ENCODE measurements around the gene NPRL2.
A peak's percentile ranks its signal among the peaks of the same experiment; 100 is the strongest.
"Not testable (repeated sequence)": the region's sequence is repeated elsewhere in the genome, so short reads cannot be mapped to it uniquely, and the experiment has no call there.

The NPRL2 gene

DNA sequence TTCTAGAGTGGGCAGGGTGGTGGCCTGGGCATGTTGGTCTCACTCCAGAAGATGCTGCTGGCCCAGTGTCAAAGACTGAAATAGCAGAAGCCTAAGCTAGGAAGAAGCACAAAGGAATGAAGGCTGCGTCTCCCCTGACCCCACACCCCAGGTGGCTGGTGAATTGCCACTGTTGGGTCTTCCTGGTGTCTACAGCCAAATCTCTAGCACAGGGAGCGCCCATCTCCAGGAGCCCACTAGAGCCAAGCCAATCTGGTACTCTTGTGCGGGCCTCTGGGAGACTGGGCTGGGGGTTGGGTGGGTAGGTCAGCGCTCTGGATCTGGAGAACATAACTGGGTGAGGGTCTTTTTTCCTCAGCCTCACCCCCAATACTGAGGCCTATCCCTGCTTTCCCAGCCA is 23.4 kb downstream of the NPRL2 start:
- no peak for DNase-seq (ENCODE audit: low spot score)

- DNase-seq (ENCODE audit: low spot score) = no peak
Observed at GRCh38 chr3:50326182-50326541, 24.4 kb downstream of the NPRL2 start.

DNA sequence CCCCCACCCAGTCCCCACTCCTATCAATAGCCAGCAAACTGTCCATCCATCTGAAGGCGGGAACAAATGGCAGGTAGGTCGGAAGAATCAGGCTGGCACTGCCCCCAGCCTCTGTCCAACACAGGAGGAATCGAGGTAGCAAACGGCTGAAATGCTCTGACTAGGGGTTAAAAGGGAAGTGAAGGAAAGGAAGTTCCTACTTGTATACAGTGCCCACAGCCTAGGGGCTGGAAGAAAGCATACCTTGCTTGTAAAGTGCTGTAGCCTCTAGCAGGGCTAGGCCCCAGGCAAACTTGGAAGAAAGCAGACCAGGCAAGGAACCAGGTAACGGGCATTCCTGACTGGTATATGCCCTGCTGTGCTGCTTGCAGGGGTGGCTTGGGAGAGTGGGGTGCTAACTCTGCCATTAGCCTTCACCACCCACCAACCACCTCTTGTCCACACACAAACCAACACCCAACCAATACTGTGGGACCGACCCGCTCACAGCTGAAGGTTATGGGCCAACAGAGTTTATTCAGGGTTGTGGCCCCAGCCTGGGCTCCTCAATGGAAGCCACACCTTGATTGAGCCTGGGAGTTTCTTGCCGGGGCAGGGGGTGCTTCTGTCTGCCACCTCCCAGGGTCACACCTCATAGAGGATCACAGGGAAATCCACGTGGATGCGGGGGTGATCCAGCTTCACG is 24.9 kb downstream of the NPRL2 start:
- no peak for DNase-seq (ENCODE audit: low spot score)

GRCh38 chr3:50325113-50325480 is 25.5 kb downstream of the NPRL2 start:
- peak; percentile 53 for DNase-seq (ENCODE audit: low spot score)

DNA sequence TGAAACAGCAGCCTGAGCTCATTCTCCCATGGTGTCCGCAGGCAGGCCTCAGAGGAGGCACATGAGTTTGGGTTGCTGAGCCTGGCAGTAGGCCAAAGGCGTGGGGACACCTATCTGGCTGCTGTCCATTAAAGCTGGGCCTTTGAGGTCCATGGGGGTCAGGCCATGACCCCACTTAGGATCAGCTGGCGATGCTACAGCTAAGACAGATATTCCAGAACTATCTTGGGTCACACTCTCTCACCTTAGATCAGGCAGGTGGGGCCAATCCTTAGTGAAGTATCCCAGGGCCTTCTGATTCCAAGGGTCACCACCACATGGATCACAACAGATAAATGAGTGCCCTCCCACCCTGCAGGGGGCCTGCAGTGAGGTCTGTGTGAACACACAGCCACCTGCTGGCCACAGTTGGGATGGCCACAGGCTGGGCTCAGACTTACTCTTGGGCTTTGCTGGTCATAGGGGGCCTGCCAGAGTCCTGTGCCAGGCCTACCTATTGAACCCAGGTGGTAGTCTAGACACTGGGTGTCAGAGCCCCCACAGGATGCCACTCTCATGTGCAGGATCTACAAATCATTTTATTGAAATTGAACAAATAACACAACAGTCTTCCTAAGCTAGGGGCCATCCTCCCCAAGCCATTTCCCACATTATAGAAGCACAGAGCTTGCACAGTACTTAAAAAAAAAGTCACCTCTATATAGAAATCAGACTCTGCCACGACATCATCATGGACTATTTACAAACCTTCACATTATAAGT is 26.0 kb downstream of the NPRL2 start:
- DNase-seq (ENCODE audit: low spot score) = peak; percentile 80

GRCh38 chr3:50323614-50324199 is 26.9 kb downstream of the NPRL2 start:
- DNase-seq (ENCODE audit: low spot score) = no peak

DNA sequence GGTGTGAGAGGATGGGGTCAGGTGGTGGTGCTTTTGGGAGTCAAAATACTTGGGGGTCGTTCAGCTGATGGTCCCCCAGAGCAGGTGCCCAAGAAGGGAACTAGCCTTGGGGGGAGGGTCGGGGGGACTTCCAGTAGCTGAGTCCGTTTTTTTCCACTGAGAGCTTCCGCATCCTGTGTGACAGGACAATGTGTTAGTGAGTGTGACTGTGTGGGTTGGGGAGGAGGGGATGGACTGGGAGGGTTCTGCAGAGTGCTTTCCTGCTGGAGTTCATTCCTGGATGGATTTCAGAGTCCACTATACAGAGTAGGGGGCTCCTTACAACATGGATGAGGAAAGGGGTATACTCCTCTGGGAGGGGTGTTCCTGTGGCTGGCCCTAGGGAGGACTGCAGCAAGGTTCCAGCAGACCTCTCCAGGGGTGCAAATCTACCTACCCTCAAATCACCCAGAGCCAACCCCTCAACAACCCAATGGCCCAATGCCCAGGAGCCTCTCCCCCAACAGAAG is 27.4 kb downstream of the NPRL2 start:
- no peak for DNase-seq (ENCODE audit: low spot score)

DNA sequence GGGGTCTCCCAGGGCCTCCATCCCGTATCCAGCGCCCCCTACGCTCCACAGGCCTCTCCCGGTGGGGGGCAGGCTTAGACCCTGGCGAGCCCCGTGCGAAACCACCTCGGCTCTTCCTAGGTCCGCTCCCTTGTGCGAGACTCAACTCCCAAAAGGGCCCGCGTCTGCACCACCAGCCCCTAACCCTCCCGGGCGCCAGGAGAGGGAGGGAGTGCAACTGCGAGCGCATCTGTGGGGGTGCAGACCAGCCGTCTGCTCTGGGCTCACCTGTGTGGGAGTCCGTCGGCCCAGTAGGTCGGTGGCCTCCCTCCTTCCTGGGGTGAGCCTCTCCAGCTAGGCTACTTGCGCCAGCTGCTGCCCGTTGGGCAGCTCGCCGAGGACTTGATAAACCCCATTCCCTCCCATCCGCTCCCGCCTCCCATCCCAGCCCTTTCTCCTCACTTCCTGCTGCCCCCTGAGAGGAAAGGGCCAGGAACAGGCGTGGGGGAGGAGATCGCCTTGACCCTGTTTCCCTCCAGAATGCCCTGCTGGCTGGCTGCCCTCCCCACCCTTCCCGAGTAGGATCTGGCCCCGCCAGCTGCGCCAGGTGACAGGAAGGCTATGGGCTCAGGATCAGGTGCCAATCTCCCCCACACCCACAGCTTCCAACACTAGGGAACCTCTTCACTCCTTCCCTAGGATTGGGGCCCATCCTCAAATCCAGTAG is 28.0 kb downstream of the NPRL2 start, which contains the start of gene HYAL2:
Gene HYAL2 (minus strand): TSS at position 360 of the 706 bp plus-strand sequence. CDS start 2,256 bp downstream, outside the sequence.
- no peak for DNase-seq (ENCODE audit: low spot score)

DNA sequence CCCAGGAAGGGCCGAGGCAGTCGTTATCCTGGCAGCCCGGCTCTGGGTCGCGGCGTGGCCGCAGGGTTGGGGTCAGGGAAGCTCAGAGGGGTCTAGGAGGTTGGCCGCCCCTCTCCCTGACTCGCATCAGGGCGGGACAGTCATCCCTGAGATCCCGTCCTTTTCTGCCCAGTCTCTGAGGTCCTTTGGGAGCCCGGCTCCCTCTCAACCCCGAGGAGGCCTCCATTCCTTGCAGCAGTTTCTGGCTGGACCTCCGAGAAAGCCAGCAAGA is 28.5 kb downstream of the NPRL2 start:
- DNase-seq (ENCODE audit: low spot score) = no peak

- peak; percentile 91 for DNase-seq (ENCODE audit: low spot score)
Observed at GRCh38 chr3:50321336-50322114, 29.1 kb downstream of the NPRL2 start.

- DNase-seq (ENCODE audit: low spot score) = no peak
Observed at GRCh38 chr3:50320853-50321335, 29.7 kb downstream of the NPRL2 start.

DNA sequence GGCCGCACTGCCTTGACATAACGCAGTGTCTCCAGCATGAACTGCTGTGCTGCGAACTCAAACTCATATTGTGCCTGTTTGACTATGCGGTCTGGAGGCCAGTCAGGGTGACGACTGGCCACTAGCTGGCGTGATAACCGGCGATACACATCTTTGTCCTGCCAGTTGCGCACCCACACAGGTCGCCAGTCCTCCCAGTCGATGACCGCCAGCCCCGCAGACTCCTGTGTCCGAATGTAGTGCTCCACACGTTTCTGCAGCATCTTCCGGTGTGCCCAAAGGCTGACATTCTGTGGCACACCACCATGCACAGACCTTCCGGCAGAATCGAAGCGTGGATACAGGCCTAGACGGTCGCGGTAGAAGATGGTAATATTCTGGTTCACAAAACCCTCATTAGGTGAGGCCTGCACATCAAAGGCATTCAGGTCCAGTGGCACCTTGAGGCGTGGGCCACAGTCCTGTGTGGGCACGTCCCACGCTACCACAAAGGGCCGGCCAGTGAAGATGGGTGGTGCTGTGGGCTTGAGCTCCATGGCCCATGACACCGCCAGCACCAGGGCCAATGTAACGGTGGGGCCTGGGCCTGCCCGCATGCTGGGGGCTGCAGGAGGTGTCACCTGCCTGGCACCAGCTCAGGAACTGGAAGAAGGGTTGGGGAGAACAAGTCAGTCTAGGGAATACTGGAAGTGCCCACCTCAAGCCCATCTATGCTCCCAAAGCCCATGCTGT is 30.5 kb downstream of the NPRL2 start:
- no peak for DNase-seq (ENCODE audit: low spot score)

- no peak for DNase-seq (ENCODE audit: low spot score)
Observed at GRCh38 chr3:50319181-50319893, 31.2 kb downstream of the NPRL2 start.

DNA sequence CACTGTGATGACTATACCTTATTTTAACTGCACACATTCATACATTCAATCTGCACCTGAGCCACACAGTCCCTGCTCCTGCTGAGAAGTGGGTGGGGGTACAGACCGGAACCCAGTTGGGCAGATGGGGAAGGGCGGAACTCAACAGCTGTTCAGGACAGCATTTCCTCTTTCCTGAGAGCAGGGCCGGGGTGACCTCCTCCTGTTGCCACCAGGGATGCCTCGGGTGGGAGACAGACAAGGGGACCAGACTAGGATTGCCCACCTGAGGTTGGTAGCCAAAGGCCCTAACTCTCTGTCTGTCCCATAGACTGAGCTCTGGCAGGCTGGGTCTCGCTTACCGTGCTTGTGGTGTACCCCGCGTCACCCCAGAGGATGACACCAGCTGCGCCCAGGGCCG is 32.0 kb downstream of the NPRL2 start:
- no peak for DNase-seq (ENCODE audit: low spot score)

GRCh38 chr3:50318163-50318562 is 32.4 kb downstream of the NPRL2 start:
- no peak for DNase-seq (ENCODE audit: low spot score)

DNA sequence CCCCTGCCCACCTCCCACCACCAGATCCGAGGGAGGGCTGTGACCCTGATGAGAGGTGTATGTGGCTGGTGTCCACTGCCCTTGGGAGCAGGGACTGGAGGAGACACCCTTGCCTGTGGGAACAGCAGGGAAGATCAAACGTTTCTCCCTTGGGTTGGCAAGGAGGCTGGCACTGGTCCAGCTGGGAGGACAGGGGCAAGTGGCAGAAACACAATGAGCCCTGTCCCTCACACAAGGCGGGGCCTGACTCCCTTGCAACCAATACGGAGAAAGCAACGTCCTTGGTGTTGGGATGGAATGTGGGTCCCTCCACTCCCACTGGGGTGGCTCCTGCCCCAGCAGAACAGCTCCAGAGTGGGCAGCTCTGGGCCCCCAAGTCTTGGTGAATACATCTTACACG is 33.3 kb downstream of the NPRL2 start:
- no peak for DNase-seq (ENCODE audit: low spot score)

DNA sequence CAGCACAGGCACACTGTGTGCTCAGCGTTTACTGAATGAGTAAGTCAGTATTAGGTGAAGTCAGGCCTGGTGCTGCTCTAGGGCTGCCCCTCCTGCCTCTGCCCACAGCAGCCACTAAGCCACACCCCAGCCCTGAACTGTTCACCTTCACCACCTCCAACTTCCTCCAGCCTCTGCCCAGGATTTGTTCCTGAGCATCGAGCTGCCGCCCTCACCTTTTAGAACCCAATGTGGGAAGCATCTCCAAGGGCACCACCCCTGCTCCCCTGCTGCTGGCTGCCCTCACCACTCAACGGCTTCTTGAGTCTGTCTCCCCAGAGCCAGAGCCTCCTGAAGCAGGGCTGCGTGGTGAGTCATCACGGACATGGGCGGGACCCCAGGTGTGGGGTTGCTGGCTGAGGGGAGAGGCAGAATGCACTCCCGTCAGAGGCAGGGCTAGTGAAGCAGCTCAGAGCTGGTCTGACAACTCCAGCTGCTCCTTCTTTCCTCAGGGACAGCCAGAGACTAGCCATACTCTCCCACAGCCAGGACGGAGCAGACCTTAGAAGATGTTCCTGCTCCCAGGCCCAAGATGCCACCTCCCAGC is 33.8 kb downstream of the NPRL2 start:
- DNase-seq (ENCODE audit: low spot score) = no peak

GRCh38 chr3:50314816-50315215 is 35.8 kb downstream of the NPRL2 start:
- no peak for DNase-seq (ENCODE audit: low spot score)

DNA sequence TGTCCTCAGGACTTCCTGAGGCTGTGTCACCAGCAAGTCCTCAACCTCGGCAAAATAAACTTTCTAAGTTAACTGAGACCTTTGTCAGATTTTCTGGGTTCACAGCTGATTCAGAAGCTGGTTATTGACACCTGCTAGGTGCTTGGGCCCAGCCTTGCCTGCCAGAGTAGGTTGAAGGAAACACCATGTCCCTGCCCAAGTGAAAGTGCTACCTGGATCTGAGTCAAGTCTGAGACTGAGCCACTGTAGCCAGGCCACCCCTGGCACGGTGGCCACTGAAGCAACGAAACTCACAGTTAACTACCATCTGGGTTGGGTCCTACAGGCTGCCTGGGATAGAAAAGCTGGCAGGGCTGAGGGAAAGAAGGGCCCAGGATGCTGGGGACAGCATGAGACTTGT is 36.2 kb downstream of the NPRL2 start:
- no peak for DNase-seq (ENCODE audit: low spot score)

DNA sequence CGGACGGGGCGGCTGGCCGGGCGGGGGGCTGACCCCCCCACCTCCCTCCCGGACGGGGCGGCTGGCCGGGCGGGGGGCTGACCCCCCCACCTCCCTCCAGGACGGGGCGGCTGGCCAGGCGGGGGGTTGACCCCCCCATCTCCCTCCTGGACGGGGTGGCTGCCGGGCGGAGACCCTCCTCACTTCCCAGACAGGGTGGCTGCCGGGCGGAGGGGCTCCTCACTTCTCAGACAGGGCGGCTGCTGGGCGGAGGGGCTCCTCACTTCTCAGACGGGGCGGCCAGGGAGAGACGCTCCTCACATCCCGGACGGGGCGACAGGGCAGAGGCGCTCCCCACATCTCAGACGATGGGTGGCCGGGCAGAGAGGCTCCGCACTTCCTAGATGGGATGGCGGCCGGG is 38.5 kb downstream of the NPRL2 start:
- DNase-seq (ENCODE audit: low spot score) = not testable (repeated sequence)
